SW 1271 (cell line): ENCODE measurements around the gene SYNGR4.

Experiments
- DNase-seq, 2 experiments: peaks; one replicate each; lab custom pipeline; 2025; lab: John Stamatoyannopoulos, UW

Gene SYNGR4

GRCh38 chr19:48396016-48396823, 32.1 kb downstream of the SYNGR4 start:
- DNase-seq: no peak

GRCh38 chr19:48396824-48397176, 32.6 kb downstream of the SYNGR4 start:
- no peak for DNase-seq

GRCh38 chr19:48397263-48398101, 33.3 kb downstream of the SYNGR4 start:
- no peak for DNase-seq

- no peak for DNase-seq
These were observed 33.9 kb downstream of the SYNGR4 start for GRCh38 chr19:48398102-48398374.

- DNase-seq: peak; percentile 39 to 71
These were observed 34.4 kb downstream of the SYNGR4 start for GRCh38 chr19:48398375-48399235.

- peak in 1 of 2 experiments; percentile 59 for DNase-seq
These were observed 36.0 kb downstream of the SYNGR4 start for GRCh38 chr19:48400018-48400742.

- no peak for DNase-seq
These were observed 37.1 kb downstream of the SYNGR4 start for GRCh38 chr19:48401287-48401686.

- DNase-seq: peak in 1 of 2 experiments; percentile 65
These were observed 39.4 kb downstream of the SYNGR4 start for GRCh38 chr19:48403606-48404005.

- DNase-seq: no peak
These were observed 41.0 kb downstream of the SYNGR4 start for GRCh38 chr19:48405010-48405659.

- DNase-seq: no peak
These were observed 41.7 kb downstream of the SYNGR4 start for GRCh38 chr19:48405850-48406249.

GRCh38 chr19:48413879-48414587, 49.9 kb downstream of the SYNGR4 start:
- DNase-seq: peak in 1 of 2 experiments; percentile 22

- peak; percentile 30 to 44 for DNase-seq
These were observed 51.2 kb downstream of the SYNGR4 start for GRCh38 chr19:48415395-48415794.

- DNase-seq: no peak
These were observed 51.6 kb downstream of the SYNGR4 start for GRCh38 chr19:48415806-48416221.

- no peak for DNase-seq
These were observed 53.3 kb downstream of the SYNGR4 start for GRCh38 chr19:48417421-48417820.

- DNase-seq: no peak
These were observed 54.3 kb downstream of the SYNGR4 start for GRCh38 chr19:48418317-48419064.

GRCh38 chr19:48419158-48419920, 55.2 kb downstream of the SYNGR4 start:
- DNase-seq: peak in 1 of 2 experiments; percentile 21

- no peak for DNase-seq
These were observed 57.4 kb downstream of the SYNGR4 start for GRCh38 chr19:48421548-48421947.

- DNase-seq: no peak
These were observed 60.6 kb downstream of the SYNGR4 start for GRCh38 chr19:48424694-48425219.
